ENCODE data around the gene GFOD2.

GFOD2 gene

GRCh38 chr16:67668495-67669157 lies 50.5 kb downstream of the GFOD2 start:
- DNase-seq = no peak

GRCh38 chr16:67667817-67668494 lies 51.2 kb downstream of the GFOD2 start:
- peak; percentile 88 for DNase-seq

GRCh38 chr16:67667453-67667816 lies 51.7 kb downstream of the GFOD2 start:
- no peak for DNase-seq

GRCh38 chr16:67666559-67667452 lies 52.3 kb downstream of the GFOD2 start, which contains the start of the genes C16orf86 and ENKD1:
TSS of gene C16orf86 (plus strand) at chr16:67666814. CDS start at chr16:67666971, 157 bp downstream.
TSS of gene ENKD1 (minus strand) at chr16:67666750. CDS start at chr16:67666442, 308 bp downstream.
- DNase-seq = peak; percentile 87

- no peak for DNase-seq
Observed at GRCh38 chr16:67666032-67666551, 53.0 kb downstream of the GFOD2 start.

GRCh38 chr16:67665598-67665997 lies 53.5 kb downstream of the GFOD2 start:
- DNase-seq = no peak

- no peak for DNase-seq
Observed at GRCh38 chr16:67664871-67665270, 54.2 kb downstream of the GFOD2 start.

GRCh38 chr16:67664258-67664657 lies 54.9 kb downstream of the GFOD2 start:
- no peak for DNase-seq

GRCh38 chr16:67663877-67664222 lies 55.3 kb downstream of the GFOD2 start:
- no peak for DNase-seq

- peak; percentile 65 for DNase-seq
Observed at GRCh38 chr16:67663151-67663876, 55.8 kb downstream of the GFOD2 start.

- DNase-seq = no peak
Observed at GRCh38 chr16:67662653-67663010, 56.5 kb downstream of the GFOD2 start.

- no peak for DNase-seq
Observed at GRCh38 chr16:67661886-67662652, 57.0 kb downstream of the GFOD2 start.

- peak; percentile 46 for DNase-seq
Observed at GRCh38 chr16:67661101-67661761, 57.9 kb downstream of the GFOD2 start.

GRCh38 chr16:67660564-67661028 lies 58.5 kb downstream of the GFOD2 start, which contains the start of gene PARD6A:
TSS of gene PARD6A (plus strand) at chr16:67660960. CDS start at chr16:67661039, 79 bp downstream.
- peak; percentile 98 for DNase-seq

GRCh38 chr16:67659675-67660563 lies 59.2 kb downstream of the GFOD2 start, which contains the start of gene ACD:
TSS of gene ACD (minus strand) at chr16:67660260. CDS start at chr16:67660220, 40 bp downstream.
- peak; percentile 94 for DNase-seq

GRCh38 chr16:67658849-67659674 lies 60.1 kb downstream of the GFOD2 start:
- DNase-seq = no peak

- DNase-seq = no peak
Observed at GRCh38 chr16:67657751-67658518, 61.2 kb downstream of the GFOD2 start.

GRCh38 chr16:67657017-67657608 lies 62.0 kb downstream of the GFOD2 start:
- no peak for DNase-seq

Measured in stimulated activated CD4-positive, alpha-beta T cell treated with anti-CD3 and anti-CD28 coated beads, Interleukin-15, amount 100 ng/mL, for 24 hours (primary cell).